GM21515 (cell line): ENCODE measurements around the gene ARPC4.
A peak's percentile ranks its signal among the peaks of the same experiment; 100 is the strongest.

Experiments
- ATAC-seq: cut with Tn5 transposase; IDR thresholded peaks from one replicate; pipeline ENCODE4 v1.9.1; 2021; ENCODE audit not compliant: unreplicated experiment

Gene ARPC4

DNA sequence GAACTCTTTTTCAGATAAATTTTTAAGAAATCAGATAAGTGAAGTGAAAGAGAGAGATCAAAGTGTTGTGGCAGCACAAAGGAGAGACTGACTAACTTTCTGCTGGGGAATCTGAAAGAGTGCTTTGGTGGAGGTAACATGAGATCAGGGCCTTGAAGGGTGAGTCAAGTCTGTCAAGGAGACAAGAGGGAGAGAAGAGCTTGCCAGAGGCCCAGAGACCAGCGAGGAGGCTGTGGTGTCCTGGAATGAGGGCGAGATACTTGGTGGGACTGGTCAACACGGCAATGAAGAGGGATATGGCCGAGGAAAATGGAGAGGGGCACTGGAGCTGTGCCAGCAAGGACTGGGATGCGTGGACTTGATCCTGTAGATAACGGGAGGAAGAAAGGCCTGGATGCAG, 5.2 kb upstream of the ARPC4 start:
- no peak for ATAC-seq

DNA sequence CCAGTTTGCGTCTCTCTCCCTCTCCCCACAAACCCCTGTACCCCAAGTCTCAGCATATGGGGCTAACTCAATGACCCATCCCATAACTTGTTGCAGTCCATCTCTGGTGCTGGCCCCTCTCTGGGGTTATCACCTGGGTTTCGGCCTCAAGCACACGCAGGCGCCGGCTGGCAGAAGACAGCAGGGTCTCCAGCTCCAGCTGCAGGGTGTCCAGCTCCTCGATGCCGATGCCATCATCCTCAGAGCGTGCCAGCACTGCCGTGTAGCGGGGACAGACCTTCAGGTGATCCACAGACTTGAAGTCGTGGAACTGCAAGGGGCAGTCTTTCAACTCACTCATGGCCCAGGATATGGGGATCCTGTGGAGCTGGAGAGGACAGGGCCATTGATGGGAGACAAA, 1.8 kb upstream of the ARPC4 start:
- no peak for ATAC-seq

DNA sequence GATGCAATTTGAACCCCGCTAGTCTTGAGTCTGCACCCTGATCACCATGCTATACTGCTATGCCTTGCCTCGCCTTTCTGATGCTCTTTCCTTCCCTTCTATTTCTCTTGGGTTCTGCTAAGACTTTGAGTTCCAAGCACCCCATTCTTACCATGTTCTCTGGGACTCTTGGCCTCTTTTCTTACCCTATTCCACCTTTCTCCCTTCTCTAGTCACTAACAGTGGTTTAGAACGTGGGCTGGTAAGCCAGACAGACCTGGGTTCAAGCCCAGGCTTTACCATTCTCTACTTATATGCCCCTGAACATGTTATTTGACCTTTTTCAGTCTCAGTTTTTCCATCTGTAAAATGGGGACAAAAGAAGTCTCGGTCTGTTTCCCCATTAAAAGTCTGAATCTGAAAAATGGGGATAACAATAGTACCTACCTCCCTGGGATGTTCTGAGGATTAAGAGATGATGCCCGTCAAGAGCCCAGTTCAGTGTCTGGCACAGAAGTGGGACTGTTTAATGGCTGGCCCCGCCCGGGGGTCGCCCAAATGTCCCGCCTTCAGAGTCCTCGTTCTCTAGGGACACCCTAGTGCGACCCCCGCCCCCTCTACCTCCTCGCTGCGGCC, 985 bp upstream of the ARPC4 start:
- ATAC-seq, result peak; percentile 3

DNA sequence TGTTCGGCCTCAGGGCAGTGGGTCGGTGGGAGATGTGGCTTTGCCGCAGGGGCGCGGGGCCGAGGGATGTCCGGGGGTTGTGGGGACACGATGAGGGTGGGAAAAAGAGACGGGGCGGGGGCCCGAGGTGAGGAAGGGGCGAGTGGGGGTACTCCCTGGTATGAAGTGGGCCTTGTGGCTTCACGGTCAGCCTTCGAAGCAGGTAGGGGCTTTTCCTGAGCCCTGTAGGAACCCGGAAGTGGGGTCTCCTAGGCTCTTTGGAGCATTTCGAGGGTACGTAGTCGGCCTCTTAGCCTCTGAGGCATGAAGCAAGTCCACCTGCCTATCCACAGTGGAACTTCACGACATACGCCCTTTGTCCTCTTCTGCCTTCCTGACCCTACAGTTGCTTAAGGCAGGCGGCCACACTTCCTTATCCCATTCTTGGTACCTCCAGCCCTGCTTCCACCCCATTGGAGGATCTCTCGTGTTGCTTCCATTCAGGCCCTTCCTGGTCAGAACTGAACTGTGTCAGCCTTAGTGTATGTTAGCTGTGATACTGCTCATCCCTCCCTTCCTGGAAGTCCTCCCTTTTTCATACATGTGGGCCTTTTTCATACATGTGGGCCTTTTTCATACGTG, 389 bp downstream of the ARPC4 start:
- no peak for ATAC-seq

DNA sequence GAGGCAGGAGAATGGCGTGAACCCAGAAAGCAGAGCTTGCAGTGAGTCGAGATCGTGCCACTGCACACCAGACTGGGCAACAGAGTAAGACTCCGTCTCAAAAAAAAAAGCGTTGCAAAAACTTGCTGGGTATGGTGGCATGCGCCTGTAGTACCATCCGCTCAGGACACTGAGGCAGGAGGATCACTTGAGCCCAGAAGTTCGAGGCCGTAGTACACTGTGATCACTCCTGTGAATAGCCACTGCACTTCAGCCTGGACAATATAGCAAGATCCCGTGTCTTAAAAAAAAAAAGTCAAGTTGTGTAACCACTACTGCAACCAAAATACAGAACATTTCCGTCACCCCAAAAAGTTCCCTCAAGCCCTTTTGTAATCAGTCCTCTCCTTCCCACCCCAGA, 1.5 kb downstream of the ARPC4 start:
- ATAC-seq, result no peak

DNA sequence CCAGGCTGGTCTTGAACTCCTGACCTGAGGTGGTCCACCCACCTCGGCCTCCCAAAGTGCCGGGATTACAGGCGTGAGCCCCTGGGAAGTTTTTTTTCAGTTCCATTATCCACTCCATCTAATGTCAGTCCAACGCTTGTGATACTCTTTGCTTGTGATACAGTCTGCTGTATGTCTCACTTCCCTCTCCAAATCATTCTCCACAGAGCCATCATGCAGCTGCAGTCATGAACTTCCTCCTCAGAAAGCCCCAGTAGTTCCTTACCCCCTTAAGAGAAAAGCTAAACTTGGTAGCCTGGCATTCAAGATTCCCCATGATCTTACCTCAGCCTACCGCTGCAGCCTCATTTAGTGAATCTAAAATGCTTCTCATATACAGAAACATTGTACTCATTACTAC, 2.3 kb downstream of the ARPC4 start:
- ATAC-seq, result no peak

DNA sequence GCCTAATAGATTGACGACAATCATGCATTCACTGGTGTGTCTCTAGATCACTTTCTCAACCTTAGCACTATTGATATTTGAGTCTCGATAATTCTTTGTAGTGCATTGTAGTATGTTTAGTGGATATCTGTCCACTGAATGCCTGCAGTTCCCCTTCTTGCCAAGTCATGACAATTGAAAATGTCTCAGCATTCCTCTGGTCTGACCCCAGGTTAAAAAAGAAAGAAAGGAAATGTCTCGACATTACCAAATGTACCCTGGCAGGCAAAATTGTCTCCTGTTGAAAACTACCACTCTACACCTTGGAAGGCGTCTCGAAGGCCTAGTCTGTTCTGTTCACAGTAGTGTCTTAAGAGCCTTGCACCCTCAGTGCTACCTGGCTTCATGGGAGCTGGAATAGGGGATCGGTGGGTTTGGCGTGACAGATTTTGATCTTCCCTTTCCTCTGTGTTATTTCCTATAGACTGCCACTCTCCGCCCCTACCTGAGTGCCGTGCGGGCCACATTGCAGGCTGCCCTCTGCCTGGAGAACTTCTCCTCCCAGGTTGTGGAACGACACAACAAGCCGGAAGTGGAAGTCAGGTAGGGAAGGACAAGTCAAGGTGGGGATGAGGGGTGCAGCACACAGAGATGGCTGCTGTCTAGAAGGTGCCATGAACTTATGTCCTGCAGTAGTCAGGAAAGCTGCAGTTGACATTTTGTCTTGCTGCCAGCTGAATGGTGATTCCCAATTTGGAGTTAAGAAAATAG, 4.5 kb downstream of the ARPC4 start:
- ATAC-seq, result no peak

DNA sequence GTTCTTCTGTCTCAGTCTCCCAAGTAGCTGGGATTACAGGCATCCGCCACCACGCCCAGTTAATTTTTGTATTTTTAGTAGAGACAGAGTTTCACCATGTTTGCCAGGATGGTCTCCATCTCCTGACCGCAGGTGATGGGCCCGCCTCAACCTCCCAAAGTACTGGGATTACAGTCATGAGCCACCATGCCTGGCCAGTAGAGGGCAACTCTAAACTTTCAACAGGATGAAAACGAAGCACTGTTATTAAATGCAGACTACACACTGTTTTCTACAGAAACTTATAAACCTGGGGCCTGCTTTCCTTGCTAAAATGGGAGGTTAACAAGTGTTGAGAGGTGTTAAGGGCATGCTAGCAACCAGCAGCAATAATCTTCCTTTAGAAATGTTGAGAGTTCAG, 7.6 kb downstream of the ARPC4 start:
- ATAC-seq, result no peak

DNA sequence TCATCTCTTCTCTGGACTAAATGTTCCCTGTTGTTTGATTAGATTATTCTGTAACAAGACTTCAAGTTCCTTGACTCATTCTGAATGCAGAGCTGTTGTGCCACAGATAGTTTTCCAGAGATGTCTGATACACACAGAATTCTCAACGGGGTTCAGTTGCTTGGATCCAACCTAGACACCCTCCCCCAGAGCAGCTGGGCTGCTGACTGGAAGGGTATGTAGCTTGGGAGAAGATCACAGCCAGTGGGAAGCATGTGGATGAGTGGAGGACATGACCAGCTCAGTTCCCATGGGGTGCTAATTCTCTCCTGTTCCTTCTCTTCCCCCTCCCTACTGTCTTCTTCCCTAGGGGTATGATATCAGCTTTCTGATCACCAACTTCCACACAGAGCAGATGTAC, 10.6 kb downstream of the ARPC4 start:
- no peak for ATAC-seq

DNA sequence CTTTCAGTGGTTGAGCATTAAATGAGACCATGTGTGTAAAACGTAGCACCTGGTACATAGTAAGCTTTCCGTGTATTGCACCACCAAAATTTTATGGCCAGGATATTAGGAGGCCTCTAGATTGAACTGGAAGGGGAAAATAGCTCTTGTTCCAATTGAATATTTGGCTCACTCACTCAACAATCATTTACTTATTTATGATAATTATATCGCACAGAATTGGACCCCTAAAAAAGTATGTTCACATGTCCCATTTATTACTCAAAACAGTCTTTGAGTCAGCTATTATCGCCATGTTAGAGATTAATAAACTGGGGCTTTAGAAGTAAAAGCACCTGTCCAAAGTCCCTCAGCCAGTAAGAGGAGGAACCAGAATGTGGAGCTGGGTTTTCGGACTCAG, 12.1 kb downstream of the ARPC4 start:
- ATAC-seq, result no peak

DNA sequence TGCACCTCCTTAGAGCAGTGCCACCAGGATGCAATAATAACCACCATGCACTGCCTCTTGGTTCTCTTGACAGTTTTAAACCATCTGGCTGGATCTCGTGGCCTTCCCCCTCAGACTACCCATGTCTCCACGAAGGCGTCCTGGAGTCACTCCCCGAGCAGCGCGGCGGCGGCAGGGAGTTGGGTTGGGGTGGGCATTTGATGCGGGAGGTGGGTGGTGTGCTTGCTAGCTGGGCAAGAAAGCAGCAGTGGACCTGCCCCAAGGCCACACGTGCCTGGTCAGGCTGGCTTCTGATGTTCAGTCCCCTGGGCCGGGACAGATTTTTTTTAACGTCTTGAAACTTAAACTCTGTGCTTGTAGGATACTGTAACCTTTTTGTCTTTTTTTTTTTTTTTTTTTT, 13.3 kb downstream of the ARPC4 start:
- no peak for ATAC-seq

DNA sequence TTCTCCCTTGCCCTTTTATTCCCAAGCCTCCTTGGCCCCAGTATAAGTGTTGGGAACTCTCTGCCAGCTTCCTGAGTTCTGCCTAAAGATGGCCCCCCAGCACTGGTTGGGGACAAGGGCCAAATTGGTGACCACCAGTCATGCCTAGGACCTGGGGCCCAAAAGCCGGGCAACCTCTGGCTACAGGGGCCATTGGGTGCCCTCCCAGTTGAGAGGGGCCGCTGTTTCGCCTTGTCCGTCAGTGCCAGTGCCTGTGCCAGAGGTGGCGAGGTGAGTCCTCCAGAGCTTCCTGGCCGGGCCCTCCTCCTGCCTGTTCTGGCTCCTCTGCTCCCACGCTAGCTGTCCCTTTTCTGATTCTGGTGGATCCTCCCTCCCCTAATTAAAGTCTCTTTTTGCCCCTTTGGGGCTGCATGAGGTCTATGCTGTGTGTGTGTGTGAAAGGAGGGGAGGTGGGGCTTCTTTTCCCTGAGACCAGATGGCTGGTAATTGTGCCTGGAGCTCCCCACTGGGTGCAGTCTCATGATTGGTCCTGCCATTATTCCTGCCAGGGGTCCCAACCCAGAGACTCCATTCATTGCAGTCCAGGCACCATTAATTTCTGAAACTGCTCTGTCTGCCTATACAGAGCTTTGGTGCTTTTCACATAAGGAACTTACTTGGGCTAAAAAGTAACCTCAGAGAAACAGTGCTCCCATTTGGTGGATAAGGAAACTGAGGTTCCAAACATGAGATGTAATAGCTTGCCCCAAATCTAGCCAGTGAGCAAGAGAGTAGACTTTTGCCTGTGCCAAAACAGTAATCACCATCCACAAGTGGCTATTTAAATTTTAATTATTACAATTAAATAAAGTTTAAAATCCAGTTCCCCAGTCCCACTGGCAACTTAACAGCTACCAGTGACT, 14.1 kb downstream of the ARPC4 start:
- no peak for ATAC-seq

DNA sequence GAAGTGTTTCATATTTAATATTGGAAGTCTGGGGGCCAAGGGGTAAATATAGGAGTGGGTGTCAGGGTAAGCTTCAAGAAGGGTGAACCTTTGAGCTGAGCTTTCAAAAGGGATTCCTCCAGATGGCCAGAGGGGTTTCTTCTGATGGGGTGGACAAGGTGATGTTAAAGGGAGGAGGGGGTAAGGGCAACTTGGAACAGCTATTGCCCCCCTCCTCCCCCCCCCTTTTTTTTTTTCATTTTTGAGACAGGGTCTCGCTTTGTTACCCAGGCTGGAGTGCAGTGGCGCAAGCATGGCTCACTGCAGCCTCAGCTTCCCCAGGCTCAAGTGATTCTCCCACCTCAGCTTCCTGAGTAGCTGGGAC, 15.1 kb downstream of the ARPC4 start:
- no peak for ATAC-seq

DNA sequence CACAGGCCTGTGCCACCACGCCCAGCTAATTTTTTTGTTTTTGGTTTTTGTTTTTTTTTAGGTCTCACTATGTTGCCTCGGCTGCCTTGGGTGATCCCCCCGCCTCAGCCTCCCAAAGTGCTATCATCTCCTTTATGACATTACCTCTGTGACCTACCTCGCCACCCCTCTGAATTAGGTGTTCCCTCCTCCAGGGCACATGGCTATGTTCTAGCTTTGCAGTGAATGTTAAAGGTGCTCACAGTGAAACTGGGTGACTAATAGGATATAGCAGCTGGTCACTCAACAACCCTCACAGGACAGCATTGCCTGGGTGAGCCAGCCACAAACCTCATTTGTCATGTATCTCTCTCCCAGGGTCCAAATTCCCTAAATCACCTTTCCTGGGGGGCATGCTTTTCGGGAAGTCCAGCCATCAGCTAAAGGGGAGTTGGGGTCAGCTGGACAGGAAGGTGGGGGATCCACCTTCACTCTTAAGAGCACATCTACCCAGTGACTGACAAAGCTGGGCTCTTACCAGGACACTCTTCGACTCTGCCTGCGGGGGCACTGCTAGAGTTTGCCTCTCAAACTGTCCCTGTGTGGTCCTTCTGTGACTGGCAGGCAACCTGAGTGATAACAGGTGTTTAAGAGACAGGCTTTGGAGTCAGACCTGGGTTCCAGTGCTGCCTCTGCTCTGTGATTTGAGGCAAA, 15.6 kb downstream of the ARPC4 start:
- no peak for ATAC-seq

DNA sequence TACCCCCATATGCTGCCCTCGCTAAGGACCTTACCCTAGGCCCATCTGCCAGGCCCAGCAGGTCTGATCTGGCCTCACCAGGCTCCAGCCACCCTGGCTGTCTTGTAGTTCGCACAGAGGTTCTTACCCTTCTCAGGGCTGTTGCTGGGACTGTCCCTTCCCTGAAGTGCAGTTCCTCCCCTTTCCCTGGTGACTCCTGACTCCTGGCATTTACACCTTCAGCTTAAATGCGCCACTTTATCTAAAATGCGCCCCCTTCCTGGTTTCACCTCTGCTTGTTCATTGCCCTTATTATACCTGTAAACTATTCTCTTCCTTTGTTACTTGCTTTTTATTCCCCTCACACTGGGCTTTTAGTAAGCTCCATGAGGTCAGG, 16.3 kb downstream of the ARPC4 start:
- no peak for ATAC-seq

DNA sequence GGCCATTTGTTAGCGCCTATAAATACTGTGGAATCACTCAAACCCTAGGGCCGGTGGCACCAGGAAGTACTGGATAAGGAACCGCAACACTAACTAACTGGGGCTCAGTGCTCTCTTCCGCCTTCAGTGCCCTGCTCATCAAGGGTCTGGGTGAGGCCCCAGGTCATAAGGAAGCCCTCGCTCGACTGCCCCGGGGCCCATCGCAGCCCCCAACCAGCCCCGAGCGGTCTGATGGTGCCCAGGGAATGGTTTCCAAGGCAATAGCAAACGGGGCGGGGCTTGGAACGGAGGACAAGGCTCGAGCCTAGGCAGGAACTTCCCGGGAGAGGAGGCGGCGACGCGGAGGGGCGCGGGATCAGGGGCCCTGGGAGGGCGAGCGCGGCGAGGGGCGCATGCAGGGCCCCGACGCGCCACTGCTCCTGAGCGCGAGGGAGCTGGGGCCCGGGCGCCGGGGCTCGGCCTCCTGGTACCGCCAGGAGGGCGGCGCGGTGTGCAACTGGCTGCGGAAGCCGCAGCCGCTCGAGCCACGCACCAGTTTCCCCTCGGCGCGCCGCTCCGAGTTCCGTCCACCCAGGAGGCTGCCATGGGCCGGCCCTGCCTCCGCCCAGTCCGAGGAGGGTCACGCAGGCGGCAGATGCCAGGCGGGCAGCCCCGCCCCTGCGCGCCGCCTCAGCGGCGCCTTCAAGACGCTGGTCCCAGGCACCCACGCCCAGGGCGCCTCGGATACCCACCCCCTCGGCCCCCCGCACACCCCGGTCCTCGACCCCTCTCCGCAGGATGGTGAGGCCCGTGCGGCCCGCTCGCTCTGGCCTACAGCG, 16.9 kb downstream of the ARPC4 start, which contains the start of gene TTLL3:
TSS of gene TTLL3 (plus strand) at position 648 of the 818 bp plus-strand sequence. CDS start 400 bp downstream, outside the sequence.
- peak; percentile 58 for ATAC-seq

DNA sequence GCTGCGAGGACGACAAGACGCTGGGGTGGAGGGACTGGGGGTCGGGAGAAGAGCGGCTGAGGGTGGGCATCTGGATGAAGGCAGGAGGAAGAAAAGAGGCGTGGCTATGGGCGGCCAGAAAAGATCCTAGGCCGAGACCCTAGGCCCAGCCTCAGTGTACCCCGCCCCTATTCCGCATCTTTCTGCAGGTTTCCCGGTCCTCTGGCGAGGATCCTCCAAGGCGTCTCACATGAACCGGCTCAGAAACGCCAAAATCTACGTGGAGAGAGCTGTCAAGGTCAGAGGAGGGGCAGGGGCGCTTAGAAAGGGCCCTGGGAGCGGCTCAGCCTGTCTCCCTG, 17.5 kb downstream of the ARPC4 start:
- no peak for ATAC-seq

DNA sequence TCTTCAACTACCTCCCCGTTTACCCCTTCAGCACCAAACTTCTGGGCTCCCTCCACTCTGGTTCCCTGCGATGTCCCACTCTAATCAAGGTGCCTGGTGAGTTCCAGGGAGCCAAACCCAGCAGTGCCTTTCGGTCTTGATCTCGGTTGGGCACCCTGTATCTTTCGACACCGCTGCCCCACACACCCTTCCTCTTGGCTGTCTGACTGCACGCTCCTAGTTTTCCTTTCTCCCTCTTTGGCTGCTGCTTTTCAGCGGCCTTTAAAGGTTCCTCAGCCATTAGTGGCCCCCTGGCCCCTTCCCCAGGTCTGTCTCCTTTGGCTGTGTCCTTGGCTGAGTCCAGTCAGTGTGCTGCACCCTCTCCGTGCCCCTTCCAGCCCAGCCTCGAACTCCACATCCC, 18.0 kb downstream of the ARPC4 start:
- no peak for ATAC-seq

DNA sequence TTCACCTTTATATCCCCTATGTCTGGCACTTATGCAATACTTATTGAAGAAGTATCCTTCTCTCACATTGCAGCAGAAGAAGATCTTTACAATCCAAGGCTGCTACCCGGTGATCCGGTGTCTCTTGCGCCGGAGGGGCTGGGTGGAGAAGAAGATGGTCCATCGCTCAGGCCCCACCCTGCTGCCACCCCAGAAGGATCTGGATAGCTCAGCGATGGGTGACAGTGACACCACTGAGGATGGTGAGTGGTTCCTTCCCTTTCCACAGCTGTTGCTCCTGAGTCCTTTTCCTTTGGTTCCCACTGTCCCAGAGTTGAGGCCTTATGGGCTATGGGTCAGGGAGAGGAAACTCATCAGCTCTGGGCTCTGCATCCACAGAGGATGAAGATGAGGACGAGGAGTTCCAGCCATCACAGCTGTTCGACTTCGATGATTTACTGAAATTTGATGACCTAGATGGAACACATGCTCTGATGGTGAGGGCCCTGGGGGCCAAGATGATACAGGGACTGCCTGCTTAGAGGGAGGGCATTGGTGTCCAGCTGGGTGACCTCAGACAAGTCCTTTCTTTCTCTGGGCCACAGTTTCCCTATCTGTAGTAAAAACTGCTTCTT, 20.1 kb downstream of the ARPC4 start:
- no peak for ATAC-seq

DNA sequence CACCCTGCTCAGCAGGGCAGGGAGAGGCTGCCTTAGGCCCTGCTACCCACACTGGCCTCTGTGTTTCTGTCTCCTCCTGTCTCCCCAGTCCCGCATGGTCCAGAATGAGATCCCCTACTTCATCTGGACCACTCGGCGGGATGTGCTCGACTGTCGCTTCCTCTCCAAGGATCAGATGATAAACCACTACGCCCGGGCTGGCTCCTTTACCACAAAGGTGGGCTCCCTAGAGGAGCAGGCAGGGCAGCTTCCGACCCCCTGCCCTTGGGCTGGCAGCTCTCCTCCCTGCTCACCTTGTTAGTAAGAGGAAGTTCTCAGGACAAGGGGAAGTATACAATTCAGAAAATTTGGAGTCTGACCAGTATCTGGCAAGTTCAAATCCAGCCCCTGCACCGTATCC, 23.1 kb downstream of the ARPC4 start:
- no peak for ATAC-seq
